B cell (primary cell): Measurements from ENCODE around the gene SLC25A5. TPM values are rescaled to one million over a fixed set of nuclear protein-coding genes. Genes with fewer than 3 reads are reported as not detected.

ENCODE experiments used
- ATAC-seq: fragments of 200-7000 bp; cut with Tn5 transposase; one replicate; pipeline ENCODE4 v1.10.0; 2021; ENCODE audit warnings: low read depth, mild to moderate bottlenecking, moderate number of reproducible peaks, moderate library complexity
- CTCF ChIA-PET: fragments of 350-600 bp; sonication (Branson Sonifier 250); formaldehyde crosslinking; loops from one replicate; lab custom pipeline; 2021; ENCODE audit warnings: antibody characterized with exemption, inconsistent platforms; lab: Charles Lee
- POLR2A ChIA-PET: fragments of 350-600 bp; sonication (Branson Sonifier 250); formaldehyde crosslinking; loops from one replicate; lab custom pipeline; 2021; ENCODE audit warnings: antibody characterized with exemption; lab: Charles Lee
- DNase-seq: peaks from one replicate; pipeline ENCODE4 v3.0.0; 2013
- H2AFZ ChIP-seq: 2 replicates; pipeline ENCODE4 v1.6.1; 2012; ENCODE audit warnings: mild to moderate bottlenecking, low read depth, low read length; ENCODE audit not compliant: insufficient read depth, poor library complexity, severe bottlenecking
- H3K27ac ChIP-seq, 2 donors: 1 replicate in 1 of 2; 2 replicates in 1 of 2; pipeline ENCODE4 v1.5.1; 2012 to 2013; ENCODE audit warnings: low read length in 2 of 2, mild to moderate bottlenecking in 2 of 2, moderate library complexity in 1 of 2
- H3K27me3 ChIP-seq, 4 experiments: fragments of 200-600 bp in 1 of 4; sonication (generic) in 1 of 4; replicated peaks in 1 of 4; 1 replicate in 2 of 4; 2 replicates in 2 of 4; pipeline versions ENCODE4 v1.6.1 to v1.7.0; 2013 to 2016; ENCODE audit warnings: low read length in 3 of 4, mild to moderate bottlenecking in 2 of 4, mixed read lengths in 1 of 4, moderate library complexity in 1 of 4; ENCODE audit not compliant: insufficient read depth in 4 of 4, control insufficient read depth in 3 of 4; ENCODE audit errors: control extremely low read depth in 1 of 4
- H3K36me3 ChIP-seq, 2 experiments: replicated peaks in 1 of 2; 1 replicate in 1 of 2; 2 replicates in 1 of 2; pipeline versions ENCODE4 v1.6.1 to v1.7.1; 2013; ENCODE audit warnings: low read length in 1 of 2; ENCODE audit not compliant: insufficient read depth in 2 of 2, control insufficient read depth in 1 of 2; ENCODE audit errors: control extremely low read depth in 1 of 2, extremely low read depth in 1 of 2
- H3K4me1 ChIP-seq, 2 donors: fragments of 200-600 bp in 1 of 2; sonication (generic) in 1 of 2; 1 replicate in 1 of 2; 2 replicates in 1 of 2; pipeline versions ENCODE4 v1.5.1 to v1.6.1; 2013 to 2017; ENCODE audit warnings: low read length in 2 of 2; ENCODE audit not compliant: control insufficient read depth in 2 of 2, insufficient read depth in 2 of 2
- H3K4me2 ChIP-seq: replicated peaks from 2 replicates; pipeline ENCODE3; 2012; ENCODE audit warnings: mild to moderate bottlenecking, low read depth, low read length; ENCODE audit not compliant: poor library complexity, severe bottlenecking
- H3K4me3 ChIP-seq, 5 experiments: fragments of 200-600 bp in 1 of 5; sonication (generic) in 1 of 5; 1 replicate in 3 of 5; 2 replicates in 2 of 5; pipeline versions ENCODE4 v1.5.1 to v1.7.0; 2011 to 2016; ENCODE audit warnings: low read length in 4 of 5, mild to moderate bottlenecking in 4 of 5, low read depth in 2 of 5, control low read depth in 1 of 5, moderate library complexity in 1 of 5; ENCODE audit not compliant: insufficient read depth in 1 of 5; ENCODE audit errors: control extremely low read depth in 1 of 5, extremely low read depth in 1 of 5
- H3K79me2 ChIP-seq: fragments of 200-600 bp; sonication (generic); one replicate; pipeline ENCODE4 v1.6.0; 2016; ENCODE audit warnings: low read length; ENCODE audit not compliant: control insufficient read depth, insufficient read depth
- H3K9ac ChIP-seq: fragments of 200-600 bp; sonication (generic); 2 replicates; pipeline ENCODE4 v1.6.1; 2017; ENCODE audit warnings: mild to moderate bottlenecking, low read length, moderate library complexity
- H3K9me3 ChIP-seq, 3 donors: one replicate each; pipeline versions ENCODE4 v1.6.1 to v1.7.1; 2013; ENCODE audit warnings: low read length in 2 of 3; ENCODE audit not compliant: control insufficient read depth in 2 of 3, insufficient read depth in 1 of 3; ENCODE audit errors: control extremely low read depth in 1 of 3
- H4K20me1 ChIP-seq: 2 replicates; pipeline ENCODE4 v1.6.0; 2012; ENCODE audit warnings: mild to moderate bottlenecking, low read length; ENCODE audit not compliant: insufficient read depth, control insufficient read depth, poor library complexity, severe bottlenecking
- H3K27ac Mint-ChIP-seq: one replicate; pipeline ENCODE4 v1.8.0; 2021; ENCODE audit warnings: mixed read lengths
- H3K27me3 Mint-ChIP-seq: one replicate; pipeline ENCODE4 v1.8.0; 2021; ENCODE audit warnings: mixed read lengths
- H3K4me1 Mint-ChIP-seq: one replicate; pipeline ENCODE4 v1.8.0; 2021; ENCODE audit warnings: mixed read lengths
- H3K4me3 Mint-ChIP-seq: one replicate; pipeline ENCODE4 v1.8.0; 2021; ENCODE audit warnings: mixed read lengths
- H3K9me3 Mint-ChIP-seq: one replicate; pipeline ENCODE4 v1.8.0; 2022; ENCODE audit warnings: mixed read lengths; ENCODE audit not compliant: insufficient read depth
- CTCF ChIP-seq: fragments of 200-600 bp; IDR thresholded peaks from one replicate; pipeline ENCODE4 v1.8.0; 2022; ENCODE audit warnings: antibody characterized with exemption, mild to moderate bottlenecking
- EZH2 ChIP-seq: IDR thresholded peaks from 2 replicates; pipeline ENCODE4 v1.6.1; 2012; ENCODE audit warnings: borderline replicate concordance, low read depth, mild to moderate bottlenecking, moderate library complexity, low read length; ENCODE audit not compliant: insufficient read depth, poor library complexity, severe bottlenecking
- WGBS: methylation state at CpG from one replicate; pipeline ENCODE4 v1.1.5; 2013; ENCODE audit warnings: missing lambda C conversion rate; ENCODE audit not compliant: insufficient coverage; 5-methylcytosine and 5-hydroxymethylcytosine counted together
- intact Hi-C: fragments of 100-400 bp; cut with micrococcal nuclease; formaldehyde crosslinking; loops from one replicate; pipeline ENCODE4 v1.10.0; 2022
- polyA plus RNA-seq: library from polyadenylated mRNA; depleted of rRNA; stranded (reverse); fragments of >200 nt; gene quantifications from 2 replicates; pipeline ENCODE4 v1.2.3, GENCODE V29; 2012
- total RNA-seq, 2 donors: library from RNA; stranded (reverse); fragments of 120-200 nt in 1 of 2; gene quantifications; 1 replicate in 1 of 2; 2 replicates in 1 of 2; pipeline versions ENCODE4 v1.2.3 to v1.2.4, GENCODE V29; 2013 to 2022

The SLC25A5 gene
- total and polyA plus RNA-seq, 2 donors (not counting 1 experiment from before 2014, with no cell fraction given) = 142 to 443 TPM

- H3K9me3 ChIP-seq = no peaks in the 10 kb centered on the region
- peak overlapping the region; percentile 92 for H3K27ac Mint-ChIP-seq
- peak overlapping the region; percentile 85 for H3K4me3 Mint-ChIP-seq
- H3K9me3 Mint-ChIP-seq = no peaks in the 10 kb centered on the region
- no peaks in the 10 kb centered on the region for H3K27me3 ChIP-seq
- H3K4me3 ChIP-seq = peak overlapping the region; percentile 8 to 83 (median 45)
- DNase-seq (no peak), ATAC-seq (no peak)
- H3K9ac ChIP-seq = peak overlapping the region; percentile 86
- no peaks in the 10 kb centered on the region for H3K27me3 Mint-ChIP-seq
- ChIA-PET POLR2A (interaction anchor here (0.7 kb wide), 1 partner anchor 149 kb away, joined by 3 read pairs; no protein-coding TSS in a partner anchor), CTCF (interaction anchor here (1.0 to 2.5 kb wide), 7 partner anchors 11 to 311 kb away, joined by 3 to 24 read pairs (median 4); partner anchors contain the start of gene SEPTIN6)
- peaks cover 8% of the 10 kb centered on the region for H3K4me1 Mint-ChIP-seq
- peak overlapping the region; percentile 80 for H3K4me2 ChIP-seq
- peak overlapping the region; percentile 73 to 90 for H3K27ac ChIP-seq
- intact Hi-C loops = loop anchor here (1.0 to 10.0 kb wide), 8 partner anchors 14 to 476 kb away; partner anchors contain the start of genes NDUFA1, NKAP, NKRF and RNF113A
- WGBS = 0% methylated on average over 4 of the region's 8 CpGs
- H2AFZ ChIP-seq = no peak overlapping the region
- H3K36me3 ChIP-seq = peaks cover 0 to 15% of the 10 kb centered on the region in 2 experiments
- TF ChIP-seq CTCF (peak; percentile 26), EZH2 (no peak)
- peaks cover 3 to 15% of the 10 kb centered on the region in 2 donors for H3K4me1 ChIP-seq
- H4K20me1 ChIP-seq = no peaks in the 10 kb centered on the region
- H3K79me2 ChIP-seq = no peaks in the 10 kb centered on the region
Measured at GRCh38 chrX:119469313-119469635, 1.0 kb downstream of the SLC25A5 start.

- H3K4me2 ChIP-seq = no peak overlapping the region
- TF ChIP-seq EZH2 (no peak), CTCF (no peak)
- Mint-ChIP-seq H3K27ac (no peak overlapping the region), H3K9me3 (no peaks in the 10 kb centered on the region), H3K4me3 (no peak overlapping the region), H3K27me3 (no peaks in the 10 kb centered on the region), H3K4me1 (peaks cover 3% of the 10 kb centered on the region)
- H3K79me2 ChIP-seq = no peaks in the 10 kb centered on the region
- no peak for ATAC-seq
- H3K27ac ChIP-seq = no peak overlapping the region
- no peak overlapping the region for H3K4me3 ChIP-seq
- no peaks in the 10 kb centered on the region for H4K20me1 ChIP-seq
- H3K9me3 ChIP-seq = no peaks in the 10 kb centered on the region
- 96% methylated on average over 7 of the region's 23 CpGs for WGBS
- H3K9ac ChIP-seq = no peak overlapping the region
- H3K4me1 ChIP-seq = peaks cover 0 to 4% of the 10 kb centered on the region in 2 donors
- no peaks in the 10 kb centered on the region for H3K27me3 ChIP-seq
- intact Hi-C loops = no loop called here
- POLR2A ChIA-PET = no interaction called here
- no peak for DNase-seq
- H2AFZ ChIP-seq = no peak overlapping the region
- H3K36me3 ChIP-seq = peaks cover 0 to 15% of the 10 kb centered on the region in 2 experiments
- CTCF ChIA-PET = no interaction called here
Measured at GRCh38 chrX:119474615-119475388, 6.6 kb downstream of the SLC25A5 start.
